ENCODE measurements around the gene POLDIP2.

GRCh38 chr17:28343491-28343932, 13.8 kb downstream of the POLDIP2 start:
- TF ChIP-seq CTCF (IDR thresholded peaks at IDR 0.05) (no peak), POLR2A (IDR thresholded peaks at IDR 0.05) (no peak), EP300 (IDR thresholded peaks at IDR 0.05) (no peak)

Measured in stomach (tissue), 4 donors.